GM12878 (cell line): ENCODE data around the gene PRDM16. TPM values are rescaled to one million over a fixed set of nuclear protein-coding genes. Genes with fewer than 3 reads are reported as not detected.

ENCODE experiments used
- ATAC-seq: fragments of 200-7000 bp; cut with Tn5 transposase; 3 replicates; pipeline ENCODE4 v1.9.1; 2020; ENCODE audit warnings: mild to moderate bottlenecking, moderate library complexity
- BruUV-seq: library from RNA; stranded (reverse); fragments of 400-500 nt; replicated peaks from 2 replicates; lab custom pipeline; 2021; lab: Mats Ljungman, UMichigan
- CTCF ChIA-PET: fragments of 300-600 bp; sonication (Branson Sonifier 250); formaldehyde crosslinking; extraction: SDS; loops from one replicate; lab custom pipeline; 2021; ENCODE audit warnings: inconsistent platforms; lab: Yijun Ruan, JAX
- POLR2A ChIA-PET: fragments of 350-600 bp; formaldehyde crosslinking; extraction: SDS; loops from one replicate; lab custom pipeline; 2021; ENCODE audit warnings: inconsistent platforms; lab: Charles Lee
- RAD21 ChIA-PET: fragments of 300-600 bp; sonication (Branson Sonifier 250); formaldehyde crosslinking; loops from one replicate; lab custom pipeline; 2023; ENCODE audit warnings: antibody characterized with exemption; ENCODE audit not compliant: unreplicated experiment; lab: Charles Lee
- SMC1A ChIA-PET: fragments of 300-600 bp; sonication (Branson Sonifier 250); formaldehyde crosslinking; loops from one replicate; lab custom pipeline; 2023; ENCODE audit not compliant: unreplicated experiment, uncharacterized antibody; lab: Charles Lee
- DNase-seq: peaks from one replicate; pipeline ENCODE4 v3.0.0-alpha.2; 2011; ENCODE audit warnings: low read depth, low spot score
- FAIRE-seq: peaks from 3 replicates; lab custom pipeline; 2011; peaks lifted over from hg19 to GRCh38; lab: Jason Lieb, UNC
- H2AFZ ChIP-seq: 2 replicates; pipeline ENCODE4 v1.6.0; 2011; ENCODE audit warnings: low read depth, low read length, control low read depth; ENCODE audit not compliant: control insufficient read depth
- H3K27ac ChIP-seq: 2 replicates; pipeline ENCODE4 v1.5.1; 2011; ENCODE audit warnings: control low read depth; ENCODE audit not compliant: control insufficient read depth, insufficient read depth
- H3K27me3 ChIP-seq, 2 experiments: replicated peaks in 1 of 2; 2 replicates each; pipeline versions ENCODE4 v1.6.0 to v1.6.1; 2011; ENCODE audit warnings: low read length in 1 of 2; ENCODE audit not compliant: control insufficient read depth in 2 of 2, insufficient read depth in 2 of 2
- H3K36me3 ChIP-seq, 2 experiments: 2 replicates each; pipeline ENCODE4 v1.5.1; 2011; ENCODE audit warnings: low read length in 1 of 2; ENCODE audit not compliant: control insufficient read depth in 2 of 2, insufficient read depth in 2 of 2
- H3K4me1 ChIP-seq: 2 replicates; pipeline ENCODE4 v1.6.1; 2011; ENCODE audit warnings: mild to moderate bottlenecking, low read length, moderate library complexity, mixed read lengths; ENCODE audit not compliant: control insufficient read depth, insufficient read depth
- H3K4me2 ChIP-seq: 2 replicates; pipeline ENCODE4 v1.6.0; 2011; ENCODE audit warnings: control low read depth; ENCODE audit not compliant: control insufficient read depth, insufficient read depth
- H3K4me3 ChIP-seq: fragments of 200-600 bp; sonication (generic); 2 replicates; pipeline ENCODE4 v1.5.1; 2016
- H3K79me2 ChIP-seq: 2 replicates; pipeline ENCODE4 v1.6.0; 2011; ENCODE audit warnings: low read length; ENCODE audit not compliant: control insufficient read depth, insufficient read depth
- H3K9ac ChIP-seq: 2 replicates; pipeline ENCODE4 v1.8.0; 2011; ENCODE audit warnings: low read length, control low read depth, mixed read lengths; ENCODE audit not compliant: control insufficient read depth, insufficient read depth
- H3K9me3 ChIP-seq: replicated peaks from 3 replicates; pipeline ENCODE4 v1.5.1; 2011; ENCODE audit warnings: mild to moderate bottlenecking, low read length; ENCODE audit not compliant: control insufficient read depth, insufficient read depth
- H4K20me1 ChIP-seq: 2 replicates; pipeline ENCODE4 v1.6.0; 2011; ENCODE audit not compliant: control insufficient read depth, insufficient read depth
- EED ChIP-seq: sonication (generic); IDR thresholded peaks from 2 replicates; pipeline ENCODE4 v1.6.1; 2016; ENCODE audit warnings: antibody characterized with exemption, low read depth
- ESRRA ChIP-seq: IDR thresholded peaks from 2 replicates; pipeline ENCODE4 v1.6.1; 2012; ENCODE audit warnings: mild to moderate bottlenecking, low read length, improper control_type of control experiment
- MTA3 ChIP-seq: IDR thresholded peaks from 2 replicates; pipeline ENCODE4 v1.6.1; 2012; ENCODE audit warnings: low read length, inconsistent platforms, borderline replicate concordance
- NRF1 ChIP-seq: conservative IDR thresholded peaks from 2 replicates; pipeline ENCODE4 v1.6.1; 2011; ENCODE audit warnings: mild to moderate bottlenecking, low read depth, low read length, improper control_type of control experiment
- RAD21 ChIP-seq: IDR thresholded peaks from 2 replicates; pipeline ENCODE4 v1.6.1; 2011; ENCODE audit warnings: mild to moderate bottlenecking, low read depth, low read length, moderate library complexity; ENCODE audit not compliant: insufficient read depth
- RB1 ChIP-seq: fragments of 450-650 bp; formaldehyde crosslinking; IDR thresholded peaks from 2 replicates; pipeline ENCODE4 v1.6.1; 2017; ENCODE audit warnings: mild to moderate bottlenecking, borderline replicate concordance
- SREBF2 ChIP-seq: IDR thresholded peaks from 2 replicates; pipeline ENCODE4 v1.6.1; 2012; ENCODE audit warnings: mild to moderate bottlenecking, low read length
- TBL1XR1 ChIP-seq: IDR thresholded peaks from 2 replicates; pipeline ENCODE4 v1.6.1; 2012; ENCODE audit warnings: low read depth, low read length, improper control_type of control experiment
- ZNF24 ChIP-seq: fragments of 450-650 bp; IDR thresholded peaks from 2 replicates; pipeline ENCODE4 v1.6.1; 2017; ENCODE audit warnings: antibody characterized with exemption, mild to moderate bottlenecking
- WGBS: methylation state at CpG from one replicate; pipeline ENCODE4 v1.1.6; 2016; ENCODE audit warnings: low lambda C conversion rate; ENCODE audit not compliant: insufficient replicate concordance, insufficient coverage; ENCODE audit errors: missing lambda C conversion rate; 5-methylcytosine and 5-hydroxymethylcytosine counted together
- in situ Hi-C: fragments of 300-500 bp; cut with MboI; formaldehyde crosslinking; loops from 9 replicates; pipeline ENCODE4 v1.14.3; 2018; ENCODE audit warnings: mixed read lengths
- intact Hi-C: fragments of 100-400 bp; cut with micrococcal nuclease; formaldehyde crosslinking; loops from one replicate; pipeline ENCODE4 v1.14.2; 2022; ENCODE audit not compliant: unreplicated experiment
- polyA plus RNA-seq, 11 experiments: library from polyadenylated mRNA; depleted of rRNA in 4 of 11; unstranded in 6 of 11; stranded (reverse) in 5 of 11; fragments of >200 nt; fragmentation: Nextera tagmentation in 4 of 11; fragmentation: Illumina TruSeq in 1 of 11; extraction: Ambion mirVana in 4 of 11; extraction: Trizol in 1 of 11; gene quantifications; 1 replicate in 1 of 11; 2 replicates in 10 of 11; pipeline versions ENCODE4 v1.2.1 to v1.2.3, GENCODE V29; 2011 to 2016; ENCODE audit warnings: inconsistent platforms in 2 of 11, missing spikeins in 2 of 11, low read depth in 1 of 11
- total RNA-seq, 4 experiments: library from RNA; depleted of rRNA in 3 of 4; stranded (reverse); fragments of >200 nt in 3 of 4; fragmentation: Illumina TruSeq in 1 of 4; extraction: Trizol in 1 of 4; gene quantifications; 2 replicates each; pipeline versions ENCODE4 v1.2.1 to v1.2.3, GENCODE V29; 2013 to 2021
- TF ChIP-seq, protein P1 (sequence below): fragments of 450-650 bp; IDR thresholded peaks from 2 replicates; pipeline ENCODE4 v1.6.1; 2016; ENCODE audit warnings: mild to moderate bottlenecking, moderate library complexity, borderline replicate concordance
- TF ChIP-seq, protein P2 (sequence below): fragments of 450-650 bp; IDR thresholded peaks from 2 replicates; pipeline ENCODE4 v1.6.1; 2016; ENCODE audit warnings: mild to moderate bottlenecking
- TF ChIP-seq, protein P3 (sequence below): fragments of 450-650 bp; IDR thresholded peaks from 2 replicates; pipeline ENCODE4 v1.6.1; 2017; ENCODE audit warnings: mild to moderate bottlenecking, moderate library complexity
- TF ChIP-seq, protein P4 (sequence below), 3 experiments: IDR thresholded peaks in 2 of 3; conservative IDR thresholded peaks in 1 of 3; 2 replicates each; pipeline ENCODE4 v1.5.1; 2011; ENCODE audit warnings: low read depth in 3 of 3, low read length in 3 of 3, mild to moderate bottlenecking in 3 of 3, control low read depth in 2 of 3, moderate library complexity in 2 of 3, inconsistent platforms in 1 of 3, mixed read lengths in 1 of 3; ENCODE audit not compliant: control insufficient read depth in 2 of 3, insufficient read depth in 1 of 3; ENCODE audit errors: extremely low read depth in 1 of 3

PRDM16 gene
- total and polyA plus RNA-seq, 10 of the 15 experiments (the other 5 are each of a cell fraction or from before 2014, with no cell fraction given) = 0.03 TPM; not detected in 9

DNA sequence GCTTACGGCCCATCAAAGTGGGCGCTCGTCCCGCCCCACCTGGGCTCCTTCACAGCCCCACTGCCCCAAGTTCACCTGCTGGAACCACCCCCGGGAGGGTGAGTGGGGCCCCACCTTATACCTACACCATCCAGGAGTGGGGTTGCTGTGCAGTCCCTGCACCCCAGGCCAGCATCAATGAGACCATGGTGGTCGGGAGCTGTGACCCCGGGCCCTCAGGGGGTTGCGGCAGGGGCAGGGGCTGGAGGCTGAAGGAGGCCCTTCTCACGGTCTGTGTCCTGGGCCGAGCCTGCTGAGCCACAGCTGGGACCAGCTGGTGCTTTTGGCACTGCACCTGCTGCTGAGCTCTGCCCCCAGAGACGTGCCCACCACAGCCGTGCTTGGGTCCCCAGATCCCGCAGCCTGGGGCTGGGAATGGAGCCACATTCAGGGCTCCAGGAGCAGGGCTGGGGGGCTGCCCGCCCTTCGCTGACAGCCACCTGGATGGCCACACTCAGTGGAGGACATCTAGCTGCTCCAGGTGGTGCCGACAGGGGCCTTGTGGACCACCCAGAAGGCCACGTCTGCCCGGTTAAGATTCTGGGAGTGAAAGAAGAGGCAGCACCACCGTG lies 30.3 kb upstream of the PRDM16 start:
- WGBS = 28% methylated on average over 18 of the region's 19 CpGs
- no peaks in the 10 kb centered on the region for H3K27me3 ChIP-seq
- ChIA-PET CTCF (no interaction called here), POLR2A (no interaction called here), RAD21 (no interaction called here), SMC1A (no interaction called here)
- no peak overlapping the region for H3K4me2 ChIP-seq
- DNase-seq (no peak), FAIRE-seq (no peak), ATAC-seq (no peak)
- no peaks in the 10 kb centered on the region for H3K9me3 ChIP-seq
- no TSS peak for BruUV-seq
- intact Hi-C loops = no loop called here
- H3K79me2 ChIP-seq = no peaks in the 10 kb centered on the region
- in situ Hi-C loops = no loop called here
- H3K36me3 ChIP-seq = no peaks in the 10 kb centered on the region
- no peaks in the 10 kb centered on the region for H3K4me1 ChIP-seq
- no peak overlapping the region for H3K9ac ChIP-seq
- no peak overlapping the region for H2AFZ ChIP-seq
- no peak overlapping the region for H3K27ac ChIP-seq
- no peaks in the 10 kb centered on the region for H4K20me1 ChIP-seq
- H3K4me3 ChIP-seq = no peak overlapping the region
- TF ChIP-seq TBL1XR1 = no peak
- no peak for TF ChIP-seq ESRRA
- TF ChIP-seq, protein P1, sequence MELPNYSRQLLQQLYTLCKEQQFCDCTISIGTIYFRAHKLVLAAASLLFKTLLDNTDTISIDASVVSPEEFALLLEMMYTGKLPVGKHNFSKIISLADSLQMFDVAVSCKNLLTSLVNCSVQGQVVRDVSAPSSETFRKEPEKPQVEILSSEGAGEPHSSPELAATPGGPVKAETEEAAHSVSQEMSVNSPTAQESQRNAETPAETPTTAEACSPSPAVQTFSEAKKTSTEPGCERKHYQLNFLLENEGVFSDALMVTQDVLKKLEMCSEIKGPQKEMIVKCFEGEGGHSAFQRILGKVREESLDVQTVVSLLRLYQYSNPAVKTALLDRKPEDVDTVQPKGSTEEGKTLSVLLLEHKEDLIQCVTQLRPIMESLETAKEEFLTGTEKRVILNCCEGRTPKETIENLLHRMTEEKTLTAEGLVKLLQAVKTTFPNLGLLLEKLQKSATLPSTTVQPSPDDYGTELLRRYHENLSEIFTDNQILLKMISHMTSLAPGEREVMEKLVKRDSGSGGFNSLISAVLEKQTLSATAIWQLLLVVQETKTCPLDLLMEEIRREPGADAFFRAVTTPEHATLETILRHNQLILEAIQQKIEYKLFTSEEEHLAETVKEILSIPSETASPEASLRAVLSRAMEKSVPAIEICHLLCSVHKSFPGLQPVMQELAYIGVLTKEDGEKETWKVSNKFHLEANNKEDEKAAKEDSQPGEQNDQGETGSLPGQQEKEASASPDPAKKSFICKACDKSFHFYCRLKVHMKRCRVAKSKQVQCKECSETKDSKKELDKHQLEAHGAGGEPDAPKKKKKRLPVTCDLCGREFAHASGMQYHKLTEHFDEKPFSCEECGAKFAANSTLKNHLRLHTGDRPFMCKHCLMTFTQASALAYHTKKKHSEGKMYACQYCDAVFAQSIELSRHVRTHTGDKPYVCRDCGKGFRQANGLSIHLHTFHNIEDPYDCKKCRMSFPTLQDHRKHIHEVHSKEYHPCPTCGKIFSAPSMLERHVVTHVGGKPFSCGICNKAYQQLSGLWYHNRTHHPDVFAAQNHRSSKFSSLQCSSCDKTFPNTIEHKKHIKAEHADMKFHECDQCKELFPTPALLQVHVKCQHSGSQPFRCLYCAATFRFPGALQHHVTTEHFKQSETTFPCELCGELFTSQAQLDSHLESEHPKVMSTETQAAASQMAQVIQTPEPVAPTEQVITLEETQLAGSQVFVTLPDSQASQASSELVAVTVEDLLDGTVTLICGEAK = no peak
- no peak for TF ChIP-seq NRF1
- no peak for TF ChIP-seq SREBF2
- TF ChIP-seq, protein P2, sequence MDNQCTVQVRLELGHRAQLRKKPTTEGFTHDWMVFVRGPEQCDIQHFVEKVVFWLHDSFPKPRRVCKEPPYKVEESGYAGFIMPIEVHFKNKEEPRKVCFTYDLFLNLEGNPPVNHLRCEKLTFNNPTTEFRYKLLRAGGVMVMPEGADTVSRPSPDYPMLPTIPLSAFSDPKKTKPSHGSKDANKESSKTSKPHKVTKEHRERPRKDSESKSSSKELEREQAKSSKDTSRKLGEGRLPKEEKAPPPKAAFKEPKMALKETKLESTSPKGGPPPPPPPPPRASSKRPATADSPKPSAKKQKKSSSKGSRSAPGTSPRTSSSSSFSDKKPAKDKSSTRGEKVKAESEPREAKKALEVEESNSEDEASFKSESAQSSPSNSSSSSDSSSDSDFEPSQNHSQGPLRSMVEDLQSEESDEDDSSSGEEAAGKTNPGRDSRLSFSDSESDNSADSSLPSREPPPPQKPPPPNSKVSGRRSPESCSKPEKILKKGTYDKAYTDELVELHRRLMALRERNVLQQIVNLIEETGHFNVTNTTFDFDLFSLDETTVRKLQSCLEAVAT = no peak
- TF ChIP-seq RB1 = no peak
- no peak for TF ChIP-seq ZNF24
- no peak for TF ChIP-seq MTA3
- no peak for TF ChIP-seq RAD21
- TF ChIP-seq, protein P3, sequence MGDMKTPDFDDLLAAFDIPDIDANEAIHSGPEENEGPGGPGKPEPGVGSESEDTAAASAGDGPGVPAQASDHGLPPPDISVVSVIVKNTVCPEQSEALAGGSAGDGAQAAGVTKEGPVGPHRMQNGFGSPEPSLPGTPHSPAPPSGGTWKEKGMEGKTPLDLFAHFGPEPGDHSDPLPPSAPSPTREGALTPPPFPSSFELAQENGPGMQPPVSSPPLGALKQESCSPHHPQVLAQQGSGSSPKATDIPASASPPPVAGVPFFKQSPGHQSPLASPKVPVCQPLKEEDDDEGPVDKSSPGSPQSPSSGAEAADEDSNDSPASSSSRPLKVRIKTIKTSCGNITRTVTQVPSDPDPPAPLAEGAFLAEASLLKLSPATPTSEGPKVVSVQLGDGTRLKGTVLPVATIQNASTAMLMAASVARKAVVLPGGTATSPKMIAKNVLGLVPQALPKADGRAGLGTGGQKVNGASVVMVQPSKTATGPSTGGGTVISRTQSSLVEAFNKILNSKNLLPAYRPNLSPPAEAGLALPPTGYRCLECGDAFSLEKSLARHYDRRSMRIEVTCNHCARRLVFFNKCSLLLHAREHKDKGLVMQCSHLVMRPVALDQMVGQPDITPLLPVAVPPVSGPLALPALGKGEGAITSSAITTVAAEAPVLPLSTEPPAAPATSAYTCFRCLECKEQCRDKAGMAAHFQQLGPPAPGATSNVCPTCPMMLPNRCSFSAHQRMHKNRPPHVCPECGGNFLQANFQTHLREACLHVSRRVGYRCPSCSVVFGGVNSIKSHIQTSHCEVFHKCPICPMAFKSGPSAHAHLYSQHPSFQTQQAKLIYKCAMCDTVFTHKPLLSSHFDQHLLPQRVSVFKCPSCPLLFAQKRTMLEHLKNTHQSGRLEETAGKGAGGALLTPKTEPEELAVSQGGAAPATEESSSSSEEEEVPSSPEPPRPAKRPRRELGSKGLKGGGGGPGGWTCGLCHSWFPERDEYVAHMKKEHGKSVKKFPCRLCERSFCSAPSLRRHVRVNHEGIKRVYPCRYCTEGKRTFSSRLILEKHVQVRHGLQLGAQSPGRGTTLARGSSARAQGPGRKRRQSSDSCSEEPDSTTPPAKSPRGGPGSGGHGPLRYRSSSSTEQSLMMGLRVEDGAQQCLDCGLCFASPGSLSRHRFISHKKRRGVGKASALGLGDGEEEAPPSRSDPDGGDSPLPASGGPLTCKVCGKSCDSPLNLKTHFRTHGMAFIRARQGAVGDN = no peak
- TF ChIP-seq, protein P4, sequence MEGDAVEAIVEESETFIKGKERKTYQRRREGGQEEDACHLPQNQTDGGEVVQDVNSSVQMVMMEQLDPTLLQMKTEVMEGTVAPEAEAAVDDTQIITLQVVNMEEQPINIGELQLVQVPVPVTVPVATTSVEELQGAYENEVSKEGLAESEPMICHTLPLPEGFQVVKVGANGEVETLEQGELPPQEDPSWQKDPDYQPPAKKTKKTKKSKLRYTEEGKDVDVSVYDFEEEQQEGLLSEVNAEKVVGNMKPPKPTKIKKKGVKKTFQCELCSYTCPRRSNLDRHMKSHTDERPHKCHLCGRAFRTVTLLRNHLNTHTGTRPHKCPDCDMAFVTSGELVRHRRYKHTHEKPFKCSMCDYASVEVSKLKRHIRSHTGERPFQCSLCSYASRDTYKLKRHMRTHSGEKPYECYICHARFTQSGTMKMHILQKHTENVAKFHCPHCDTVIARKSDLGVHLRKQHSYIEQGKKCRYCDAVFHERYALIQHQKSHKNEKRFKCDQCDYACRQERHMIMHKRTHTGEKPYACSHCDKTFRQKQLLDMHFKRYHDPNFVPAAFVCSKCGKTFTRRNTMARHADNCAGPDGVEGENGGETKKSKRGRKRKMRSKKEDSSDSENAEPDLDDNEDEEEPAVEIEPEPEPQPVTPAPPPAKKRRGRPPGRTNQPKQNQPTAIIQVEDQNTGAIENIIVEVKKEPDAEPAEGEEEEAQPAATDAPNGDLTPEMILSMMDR (IDR thresholded peaks at IDR 0.05 in 2 of 3, conservative IDR thresholded peaks at IDR 0.05 in 1 of 3; ENCODE audit: control insufficient read depth in 2 of 3, extremely low read depth in 1 of 3, insufficient read depth in 1 of 3, low read depth in 3 of 3, low read length in 3 of 3) = no peak
- TF ChIP-seq EED = no peak
